NCI-H345 treated with DMSO at 0.1 percent for 48 hours (cell line): ENCODE measurements around the gene TCEAL8.
"Not testable (repeated sequence)": the region's sequence is repeated elsewhere in the genome, so short reads cannot be mapped to it uniquely, and the experiment has no call there.

Experiments
- DNase-seq: peaks from one replicate; lab custom pipeline; 2025; ENCODE audit not compliant: unreplicated experiment; lab: John Stamatoyannopoulos, UW

The TCEAL8 gene, protein sequence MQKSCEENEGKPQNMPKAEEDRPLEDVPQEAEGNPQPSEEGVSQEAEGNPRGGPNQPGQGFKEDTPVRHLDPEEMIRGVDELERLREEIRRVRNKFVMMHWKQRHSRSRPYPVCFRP

GRCh38 chrX:103254921-103255493 is at the start of gene TCEAL8:
TSS of gene TCEAL8 (minus strand) at chrX:103255155. CDS start at chrX:103253979, 1,176 bp downstream.
- peak; percentile 30 for DNase-seq

DNA sequence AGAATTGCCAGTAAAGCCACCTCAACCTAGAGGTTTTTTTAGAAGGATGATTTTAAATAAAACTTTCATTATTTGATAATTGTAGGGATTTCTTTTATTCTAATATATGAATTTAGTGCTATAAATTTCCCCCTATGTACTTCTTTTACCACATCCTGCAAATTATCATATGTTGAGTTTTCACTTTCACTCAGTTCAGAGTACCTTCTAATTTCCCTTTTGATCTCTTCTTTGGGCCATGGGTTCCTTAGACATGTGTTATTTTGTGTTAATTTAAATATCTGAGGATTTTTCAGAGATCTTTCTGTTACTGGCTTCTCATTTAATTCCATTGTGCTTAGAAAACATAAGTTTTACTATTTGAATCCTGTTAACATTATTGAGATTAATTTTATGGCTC is 49.8 kb upstream of the TCEAL8 start:
- DNase-seq = no peak

DNA sequence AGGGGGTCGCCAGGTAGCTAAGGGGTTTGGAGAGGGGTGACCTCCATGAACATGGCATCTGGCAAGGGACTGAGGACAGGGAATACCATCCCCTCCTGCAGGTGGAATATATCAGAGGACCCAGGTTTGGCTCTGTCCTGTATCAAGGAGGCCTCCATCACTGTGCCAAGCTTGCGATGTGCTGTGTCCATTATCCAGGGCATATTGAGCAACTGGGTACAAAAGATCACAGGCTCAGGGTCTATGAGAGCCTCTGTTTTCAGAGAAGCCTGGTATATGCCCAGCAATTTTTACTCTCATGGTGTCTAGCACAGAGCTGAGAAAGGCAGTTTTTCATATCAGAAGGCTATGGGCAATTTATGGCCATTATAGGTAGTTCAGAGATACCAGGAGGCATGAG is 38.2 kb upstream of the TCEAL8 start:
- no peak for DNase-seq

DNA sequence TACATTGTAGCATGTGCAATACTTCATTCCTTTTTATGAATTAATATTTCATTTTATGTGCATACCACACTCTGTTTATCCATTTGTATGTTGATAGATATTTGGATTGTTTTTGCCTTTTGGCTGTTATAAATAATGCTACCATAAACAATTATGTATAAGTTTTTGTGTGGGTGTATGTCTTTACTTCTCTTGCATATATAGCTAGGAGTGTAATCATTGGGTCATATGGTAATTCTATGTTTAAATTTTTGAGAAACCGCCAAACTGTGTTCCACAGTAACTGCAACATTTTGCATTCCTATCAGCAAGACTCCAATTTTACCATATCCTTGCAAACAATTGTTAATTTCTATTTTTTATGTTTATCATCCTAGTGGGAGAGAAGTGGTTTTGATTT is 24.7 kb upstream of the TCEAL8 start:
- no peak for DNase-seq

- no peak for DNase-seq
Observed at GRCh38 chrX:103276581-103277002, 21.6 kb upstream of the TCEAL8 start, which contains the start of gene TCEAL5. TSS of gene TCEAL5 (minus strand) at chrX:103276750. CDS start at chrX:103274563, 2,187 bp downstream.

GRCh38 chrX:103275947-103276567 is 21.1 kb upstream of the TCEAL8 start:
- DNase-seq = no peak

- no peak for DNase-seq
Observed at GRCh38 chrX:103274284-103274683, 19.3 kb upstream of the TCEAL8 start.

GRCh38 chrX:103258275-103258674 is 3.3 kb upstream of the TCEAL8 start:
- DNase-seq = no peak

GRCh38 chrX:103256651-103257050 is 1.7 kb upstream of the TCEAL8 start:
- DNase-seq = no peak

DNA sequence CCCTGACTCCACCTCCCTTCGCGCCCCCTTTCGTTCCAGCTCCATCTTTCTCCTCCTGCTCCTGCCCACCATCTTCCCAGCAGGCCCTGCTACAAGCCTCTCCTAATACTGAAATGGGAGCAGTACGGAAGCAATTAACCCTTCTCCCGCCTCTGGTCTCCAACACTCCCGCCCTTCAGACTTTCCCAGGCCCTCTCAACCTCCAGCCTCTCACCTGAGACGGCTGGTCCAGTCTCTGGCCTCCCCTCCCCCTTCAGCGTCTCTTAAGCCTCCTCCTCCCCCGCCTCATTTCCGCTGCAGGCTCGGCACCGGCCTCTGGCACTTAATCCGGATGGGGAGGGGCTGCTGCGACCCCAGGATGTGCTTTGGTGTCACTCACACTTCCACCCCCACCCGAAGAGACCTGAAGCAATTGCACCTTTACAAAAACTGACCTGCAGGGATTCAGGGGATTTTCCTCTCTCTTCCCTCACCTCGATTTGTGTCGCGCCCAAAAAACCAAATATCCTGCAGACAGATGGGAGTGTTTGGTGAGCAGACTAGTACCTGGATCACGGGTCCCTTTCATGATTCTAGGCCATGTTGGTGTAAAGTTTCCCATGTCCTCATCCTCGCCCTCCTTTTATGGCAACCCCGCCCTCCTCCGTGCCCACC is 657 bp downstream of the TCEAL8 start:
- peak; percentile 26 for DNase-seq

- no peak for DNase-seq
Observed at GRCh38 chrX:103253608-103254007, 1.3 kb downstream of the TCEAL8 start.

DNA sequence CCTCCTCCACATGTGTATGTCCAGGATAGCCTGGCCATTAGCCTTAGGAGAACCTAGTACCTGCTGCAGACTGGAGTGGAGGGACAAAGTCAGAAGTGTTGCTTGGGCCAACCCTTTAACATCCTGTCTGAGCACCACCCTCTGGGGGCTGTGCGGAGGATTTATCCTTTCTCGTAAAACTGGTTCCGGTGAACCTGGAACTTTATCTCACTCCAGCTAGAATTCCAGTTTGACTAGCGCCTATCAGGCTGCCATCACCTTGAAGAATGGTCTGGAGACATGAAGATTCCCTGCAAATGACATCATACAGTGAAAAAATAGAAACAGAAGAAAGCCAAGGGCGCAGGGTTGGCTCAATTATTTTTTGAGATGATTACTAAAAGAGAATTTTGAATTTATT is 4.0 kb downstream of the TCEAL8 start:
- no peak for DNase-seq

GRCh38 chrX:103249805-103250204 is 5.2 kb downstream of the TCEAL8 start:
- no peak for DNase-seq

GRCh38 chrX:103248553-103248952 is 6.4 kb downstream of the TCEAL8 start:
- DNase-seq = no peak

DNA sequence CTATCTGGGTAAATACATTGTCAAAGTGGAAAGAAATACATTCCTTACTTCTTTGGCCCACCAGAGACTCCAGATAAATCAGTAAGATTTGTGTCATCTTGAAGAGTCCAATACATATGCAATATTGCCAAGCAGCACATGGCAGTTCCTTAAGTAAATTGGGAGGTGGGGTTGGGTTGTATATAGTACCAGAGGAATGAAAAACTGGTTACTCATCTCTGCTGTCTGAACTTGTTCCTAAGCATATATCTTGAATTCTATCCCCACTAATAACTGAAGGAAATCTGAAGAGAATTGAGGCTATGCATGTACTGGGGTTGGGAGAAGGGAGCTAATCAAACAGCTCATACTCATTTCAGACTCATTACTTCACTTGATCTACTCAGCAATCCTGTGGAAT is 14.8 kb downstream of the TCEAL8 start:
- no peak for DNase-seq

GRCh38 chrX:103236296-103236695 is 18.7 kb downstream of the TCEAL8 start:
- no peak for DNase-seq

GRCh38 chrX:103235608-103236007 is 19.3 kb downstream of the TCEAL8 start:
- DNase-seq = not testable (repeated sequence)

GRCh38 chrX:103234869-103235268 is 20.1 kb downstream of the TCEAL8 start:
- DNase-seq = no peak

- no peak for DNase-seq
Observed at GRCh38 chrX:103233263-103233662, 21.7 kb downstream of the TCEAL8 start.

DNA sequence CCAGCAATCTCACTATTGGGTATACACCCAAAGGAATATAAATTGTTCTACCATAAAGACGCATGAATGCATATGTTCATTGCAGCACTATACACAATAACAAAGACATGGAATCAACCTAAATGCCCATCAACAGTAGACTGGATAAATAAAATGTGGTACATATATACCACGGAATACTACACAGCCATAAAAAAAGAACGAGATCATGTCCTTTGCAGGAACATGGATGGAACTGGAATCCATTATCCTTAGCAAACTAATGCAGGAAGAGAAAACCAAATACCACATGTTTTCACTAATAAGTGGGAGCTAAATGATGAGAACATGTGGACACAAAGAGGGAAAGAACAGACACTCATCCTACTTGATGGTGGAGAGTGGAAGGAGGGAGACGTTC is 29.0 kb downstream of the TCEAL8 start:
- not testable (repeated sequence) for DNase-seq

GRCh38 chrX:103220511-103221323 is 34.2 kb downstream of the TCEAL8 start:
- DNase-seq = no peak
